Activated CD8-positive, alpha-beta T cell treated with anti-CD3 and anti-CD28 coated beads, Interleukin-2, amount 10 ng/mL, durations not matched to agents 7 days and 5 days (primary cell): ENCODE data around the gene MGAT5B. TPM values are rescaled to one million over a fixed set of nuclear protein-coding genes. Genes with fewer than 3 reads are reported as not detected.
"Not testable (repeated sequence)": the region's sequence is repeated elsewhere in the genome, so short reads cannot be mapped to it uniquely, and the experiment has no call there.

Experiments
- ATAC-seq: fragments of 150-1000 bp; cut with Tn5 transposase; one replicate; pipeline ENCODE4 v1.10.0; 2021; ENCODE audit warnings: moderate library complexity
- CTCF ChIA-PET: fragments of 350-600 bp; sonication (Branson Sonifier 250); formaldehyde crosslinking; loops from one replicate; lab custom pipeline; 2021; ENCODE audit warnings: antibody characterized with exemption; lab: Charles Lee
- POLR2A ChIA-PET: fragments of 350-600 bp; sonication (Branson Sonifier 250); formaldehyde crosslinking; loops from one replicate; lab custom pipeline; 2021; ENCODE audit warnings: antibody characterized with exemption; lab: Charles Lee
- DNase-seq: peaks from one replicate; pipeline ENCODE4 v3.0.0-alpha.2; 2020
- H3K27ac Mint-ChIP-seq: one replicate; pipeline ENCODE4 v1.8.0; 2021; ENCODE audit warnings: mild to moderate bottlenecking, mixed read lengths
- H3K27me3 Mint-ChIP-seq: one replicate; pipeline ENCODE4 v1.8.0; 2021; ENCODE audit warnings: low read depth, mixed read lengths
- H3K36me3 Mint-ChIP-seq: one replicate; pipeline ENCODE4 v1.8.0; 2021; ENCODE audit warnings: low read depth, mixed read lengths
- H3K4me1 Mint-ChIP-seq: one replicate; pipeline ENCODE4 v1.8.0; 2021; ENCODE audit warnings: low read depth, mixed read lengths
- H3K4me3 Mint-ChIP-seq: one replicate; pipeline ENCODE4 v1.8.0; 2021; ENCODE audit warnings: mild to moderate bottlenecking, mixed read lengths
- H3K9me3 Mint-ChIP-seq: one replicate; pipeline ENCODE4 v1.8.0; 2022; ENCODE audit warnings: mixed read lengths; ENCODE audit not compliant: insufficient read depth
- total RNA-seq, 2 experiments: library from RNA; stranded (reverse); gene quantifications; one replicate each; pipeline ENCODE4 v1.2.3, GENCODE V29; 2021

Gene MGAT5B
- total RNA-seq, 2 experiments from 2014 or later = 0.26 TPM; not detected in 1

DNA sequence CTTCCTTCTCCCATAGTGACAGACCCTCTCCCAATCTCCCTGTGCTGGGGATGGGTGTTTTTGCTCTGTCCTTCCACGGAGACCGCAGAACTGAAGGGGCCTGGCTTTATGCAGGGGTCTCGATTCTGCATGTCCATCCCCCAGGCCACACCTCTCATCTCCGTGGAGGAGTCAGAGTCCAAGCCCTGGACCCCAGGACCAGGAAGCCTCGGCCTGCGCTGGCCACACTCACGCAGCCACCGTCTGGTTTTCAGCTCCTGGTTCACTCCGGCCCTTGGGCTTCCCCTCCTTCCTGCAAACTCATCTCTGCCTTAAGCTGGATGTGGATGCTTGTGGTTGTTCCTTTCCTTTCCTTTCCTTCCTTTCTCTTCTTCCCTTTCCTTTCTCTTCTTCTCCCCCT, 90.8 kb downstream of the MGAT5B start:
- Mint-ChIP-seq H3K9me3 (no peaks in the 10 kb centered on the region), H3K27ac (no peak overlapping the region), H3K36me3 (no peaks in the 10 kb centered on the region), H3K4me1 (no peaks in the 10 kb centered on the region), H3K4me3 (no peak overlapping the region), H3K27me3 (no peaks in the 10 kb centered on the region)
- DNase-seq (no peak), ATAC-seq (no peak)
- ChIA-PET CTCF (no interaction called here), POLR2A (interaction anchor here (1.1 kb wide), 1 partner anchor 8 kb away, joined by 3 read pairs; no protein-coding TSS in a partner anchor)

GRCh38 chr17:76961869-76962268, 93.7 kb downstream of the MGAT5B start:
- H3K4me3 Mint-ChIP-seq = no peak overlapping the region
- ChIA-PET CTCF (no interaction called here), POLR2A (no interaction called here)
- no peak for DNase-seq
- no peaks in the 10 kb centered on the region for H3K9me3 Mint-ChIP-seq
- H3K36me3 Mint-ChIP-seq = no peaks in the 10 kb centered on the region
- H3K4me1 Mint-ChIP-seq = no peaks in the 10 kb centered on the region
- no peak overlapping the region for H3K27ac Mint-ChIP-seq
- no peak for ATAC-seq
- H3K27me3 Mint-ChIP-seq = no peaks in the 10 kb centered on the region

DNA sequence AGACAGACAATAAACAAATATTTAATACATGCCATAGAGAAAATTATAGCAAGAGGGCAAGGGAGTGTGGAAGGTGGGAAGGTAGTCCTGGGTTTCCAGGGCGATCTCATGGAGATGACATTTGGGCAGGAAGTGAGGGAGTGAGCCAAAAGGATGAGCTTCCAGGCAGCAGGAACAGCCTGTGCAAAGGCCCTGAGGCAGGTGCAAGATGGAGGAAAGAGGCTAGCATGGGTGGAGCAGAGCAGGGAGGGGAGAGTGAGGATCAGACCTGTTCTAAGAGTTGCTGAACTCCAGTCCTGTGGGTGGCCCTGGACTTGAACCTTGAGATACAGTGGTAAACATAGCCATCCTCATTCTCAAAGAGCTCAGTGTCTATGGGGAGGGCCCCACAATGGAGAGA, 94.7 kb downstream of the MGAT5B start:
- POLR2A ChIA-PET = no interaction called here
- H3K27me3 Mint-ChIP-seq = peaks cover 5% of the 10 kb centered on the region
- CTCF ChIA-PET = no interaction called here

DNA sequence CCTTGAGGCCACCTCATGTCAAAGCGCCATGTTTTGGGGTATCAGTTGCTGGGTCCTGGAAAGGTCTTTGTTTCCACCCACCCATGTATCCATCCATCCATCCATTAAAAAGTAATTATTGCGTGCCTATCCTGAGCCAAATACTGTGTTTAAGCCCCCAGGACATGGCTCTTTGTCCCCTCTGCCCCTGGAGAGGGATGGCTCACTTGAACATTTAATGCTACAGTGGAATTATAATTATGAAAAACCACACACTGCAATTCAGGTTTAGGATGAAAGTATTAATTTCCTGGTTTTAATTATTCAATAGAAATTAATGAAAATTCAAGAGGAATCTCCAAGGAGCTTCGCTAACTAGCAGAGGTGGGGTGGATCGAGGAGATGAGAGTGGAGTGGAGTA, 97.8 kb downstream of the MGAT5B start:
- H3K4me1 Mint-ChIP-seq = peaks cover 14% of the 10 kb centered on the region
- no peak overlapping the region for H3K4me3 Mint-ChIP-seq
- ChIA-PET CTCF (no interaction called here), POLR2A (interaction anchor here (0.7 kb wide), 1 partner anchor 9 kb away, joined by 3 read pairs; no protein-coding TSS in a partner anchor)
- H3K36me3 Mint-ChIP-seq = no peaks in the 10 kb centered on the region
- H3K27ac Mint-ChIP-seq = no peak overlapping the region
- peaks cover 26% of the 10 kb centered on the region for H3K27me3 Mint-ChIP-seq
- DNase-seq (no peak), ATAC-seq (no peak)
- H3K9me3 Mint-ChIP-seq = no peaks in the 10 kb centered on the region

More for the DNA sequence above, 94.7 kb downstream of the MGAT5B start:
- no peak for ATAC-seq
- Mint-ChIP-seq H3K9me3 (no peaks in the 10 kb centered on the region), H3K27ac (no peak overlapping the region), H3K36me3 (no peaks in the 10 kb centered on the region), H3K4me3 (no peak overlapping the region), H3K4me1 (no peaks in the 10 kb centered on the region)
- no peak for DNase-seq

GRCh38 chr17:76966486-76967181, 98.4 kb downstream of the MGAT5B start:
- ChIA-PET CTCF (no interaction called here), POLR2A (interaction anchor here (0.7 to 1.0 kb wide), 2 partner anchors 8 to 10 kb away, joined by 3 read pairs; no protein-coding TSS in a partner anchor)
- Mint-ChIP-seq H3K4me1 (peaks cover 14% of the 10 kb centered on the region), H3K36me3 (no peaks in the 10 kb centered on the region), H3K27me3 (peaks cover 28% of the 10 kb centered on the region), H3K9me3 (no peaks in the 10 kb centered on the region), H3K27ac (no peak overlapping the region), H3K4me3 (no peak overlapping the region)
- no peak for DNase-seq
- ATAC-seq = no peak

GRCh38 chr17:76967762-76968161, 99.6 kb downstream of the MGAT5B start:
- H3K4me1 Mint-ChIP-seq = peaks cover 14% of the 10 kb centered on the region
- H3K36me3 Mint-ChIP-seq = no peaks in the 10 kb centered on the region
- H3K27me3 Mint-ChIP-seq = peaks cover 28% of the 10 kb centered on the region
- H3K9me3 Mint-ChIP-seq = no peaks in the 10 kb centered on the region
- ATAC-seq (no peak), DNase-seq (no peak)
- ChIA-PET POLR2A (interaction anchor here (0.6 to 1.0 kb wide), 2 partner anchors 9 to 121 kb away, joined by 3 read pairs; no protein-coding TSS in a partner anchor), CTCF (interaction anchor here (1.0 kb wide), 1 partner anchor 88 kb away, joined by 3 read pairs; no protein-coding TSS in a partner anchor)
- H3K4me3 Mint-ChIP-seq = no peak overlapping the region
- no peak overlapping the region for H3K27ac Mint-ChIP-seq

DNA sequence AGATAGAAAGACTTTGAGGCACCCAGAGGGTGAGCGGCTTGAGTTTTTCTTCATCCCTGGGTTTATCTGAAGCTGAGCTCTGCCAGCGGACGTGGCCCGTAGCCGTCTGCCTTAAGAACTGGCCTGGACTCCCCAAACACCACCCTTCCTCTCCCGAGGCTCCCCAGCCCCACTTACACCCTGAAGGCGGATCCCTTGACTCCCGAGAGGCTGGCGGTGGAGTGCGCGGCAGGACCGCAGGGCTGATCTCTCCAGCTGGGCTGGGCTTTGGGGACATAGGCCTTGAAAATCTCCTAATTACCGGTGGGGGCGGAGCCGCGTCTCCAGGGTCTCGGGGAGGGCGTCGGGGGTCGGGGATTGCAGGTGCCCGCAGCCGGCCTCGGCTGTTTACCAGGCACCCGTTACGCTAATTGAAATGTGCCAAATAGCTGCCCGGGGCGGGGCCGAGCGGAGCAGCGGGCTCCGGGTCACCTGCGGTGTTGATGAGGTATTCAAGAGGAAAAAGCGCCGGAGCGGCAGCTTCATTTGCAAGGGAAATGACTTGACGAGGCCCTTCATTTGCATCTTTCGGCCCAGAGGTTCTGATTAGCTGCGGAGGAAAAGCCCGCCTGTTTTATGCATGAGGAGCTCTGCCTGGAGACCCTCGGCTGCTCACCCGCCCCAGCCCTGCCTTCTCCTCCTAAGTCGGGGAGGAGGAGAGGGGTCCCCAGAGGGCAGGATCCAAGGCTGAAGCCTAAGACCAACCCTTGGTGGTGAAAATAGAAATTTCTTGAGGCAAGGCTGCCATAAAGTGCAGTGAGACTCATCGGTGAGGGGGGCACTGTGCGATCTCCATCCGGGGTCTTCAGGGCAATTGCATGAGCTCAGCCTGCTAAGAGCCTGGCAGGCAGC, 100.7 kb downstream of the MGAT5B start:
- Mint-ChIP-seq H3K27me3 (peaks cover 32% of the 10 kb centered on the region), H3K36me3 (no peaks in the 10 kb centered on the region), H3K27ac (no peak overlapping the region), H3K4me3 (peak overlapping the region; percentile 65), H3K4me1 (peaks cover 14% of the 10 kb centered on the region), H3K9me3 (no peaks in the 10 kb centered on the region)
- CTCF ChIA-PET = interaction anchor here (0.6 to 1.4 kb wide), 6 partner anchors 24 to 126 kb away, joined by 3 to 5 read pairs (median 3); no protein-coding TSS in a partner anchor
- POLR2A ChIA-PET = interaction anchor here (0.6 to 1.8 kb wide), 3 partner anchors 9 to 143 kb away, joined by 3 to 9 read pairs (median 5); no protein-coding TSS in a partner anchor
- ATAC-seq = peak; percentile 81
- peak; percentile 71 for DNase-seq

- DNase-seq (no peak), ATAC-seq (no peak)
- peaks cover 14% of the 10 kb centered on the region for H3K4me1 Mint-ChIP-seq
- H3K9me3 Mint-ChIP-seq = no peaks in the 10 kb centered on the region
- POLR2A ChIA-PET = interaction anchor here (0.6 to 1.8 kb wide), 3 partner anchors 10 to 142 kb away, joined by 3 to 9 read pairs (median 5); no protein-coding TSS in a partner anchor
- H3K36me3 Mint-ChIP-seq = no peaks in the 10 kb centered on the region
- H3K27me3 Mint-ChIP-seq = peaks cover 32% of the 10 kb centered on the region
- peak overlapping the region; percentile 65 for H3K4me3 Mint-ChIP-seq
- CTCF ChIA-PET = interaction anchor here (0.6 to 1.4 kb wide), 5 partner anchors 29 to 127 kb away, joined by 3 to 5 read pairs (median 3); no protein-coding TSS in a partner anchor
- no peak overlapping the region for H3K27ac Mint-ChIP-seq
Observed at GRCh38 chr17:76969598-76970172, 101.5 kb downstream of the MGAT5B start.

DNA sequence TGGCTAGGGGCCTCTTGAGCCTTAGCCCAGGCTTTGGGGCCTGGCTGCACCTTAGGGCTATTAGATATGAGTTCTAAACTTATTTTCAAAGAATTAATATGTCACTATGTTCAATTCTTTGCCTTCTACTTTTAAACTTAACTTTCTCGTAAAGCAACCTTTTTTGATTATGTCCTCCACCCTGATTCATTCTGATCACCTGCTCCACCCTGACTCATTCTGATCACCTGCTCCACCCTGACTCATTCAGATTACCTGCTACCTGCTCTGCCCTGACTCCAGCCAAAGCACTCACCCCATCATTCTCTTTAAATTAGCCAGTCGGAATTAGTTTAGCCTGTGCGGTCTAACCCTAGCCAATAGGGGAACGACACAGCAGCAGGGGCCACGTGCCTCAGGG, 102.0 kb downstream of the MGAT5B start:
- H3K9me3 Mint-ChIP-seq, H3K27ac Mint-ChIP-seq, CTCF ChIA-PET, H3K36me3 Mint-ChIP-seq, H3K4me3 Mint-ChIP-seq, ATAC-seq, DNase-seq: not testable (repeated sequence)
- Mint-ChIP-seq H3K4me1 (peaks cover 14% of the 10 kb centered on the region), H3K27me3 (peaks cover 32% of the 10 kb centered on the region)
- POLR2A ChIA-PET = interaction anchor here (1.8 kb wide), 1 partner anchor 28 kb away, joined by 9 read pairs; no protein-coding TSS in a partner anchor

DNA sequence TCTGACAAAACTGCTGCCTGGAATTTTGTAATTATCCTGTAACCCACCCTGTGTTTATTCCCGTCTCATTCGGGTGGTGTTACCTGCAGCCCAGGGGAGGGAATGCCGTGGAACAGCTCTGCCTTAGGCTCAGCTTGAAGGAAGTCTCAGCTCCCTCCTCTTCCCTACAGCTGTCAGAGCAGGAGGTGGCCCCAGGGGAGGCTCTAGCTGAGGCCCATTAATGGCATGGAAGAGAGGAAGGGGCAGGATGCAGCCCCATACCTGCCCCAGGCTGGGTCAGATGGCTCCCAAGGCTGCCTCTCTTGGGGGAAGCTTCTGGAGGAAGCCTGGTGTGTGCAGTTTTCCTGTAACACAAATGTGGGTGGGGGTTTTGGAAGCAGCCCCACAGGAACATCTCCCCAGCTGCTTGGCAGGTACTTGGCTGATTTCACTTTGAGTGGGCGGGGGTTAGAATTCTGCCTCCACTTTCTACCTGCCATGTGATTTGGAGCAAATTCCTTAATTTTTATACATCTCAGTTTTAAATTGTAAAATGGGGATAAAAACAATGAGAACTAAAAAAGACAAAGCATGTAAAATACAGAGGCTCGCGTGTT, 103.9 kb downstream of the MGAT5B start:
- Mint-ChIP-seq H3K27me3 (peaks cover 34% of the 10 kb centered on the region), H3K36me3 (no peaks in the 10 kb centered on the region), H3K27ac (no peak overlapping the region), H3K4me3 (no peak overlapping the region), H3K4me1 (peaks cover 14% of the 10 kb centered on the region), H3K9me3 (peaks cover 9% of the 10 kb centered on the region)
- ChIA-PET POLR2A (no interaction called here), CTCF (interaction anchor here (1.3 kb wide), 1 partner anchor 17 kb away, joined by 3 read pairs; no protein-coding TSS in a partner anchor)
- DNase-seq (no peak), ATAC-seq (no peak)

DNA sequence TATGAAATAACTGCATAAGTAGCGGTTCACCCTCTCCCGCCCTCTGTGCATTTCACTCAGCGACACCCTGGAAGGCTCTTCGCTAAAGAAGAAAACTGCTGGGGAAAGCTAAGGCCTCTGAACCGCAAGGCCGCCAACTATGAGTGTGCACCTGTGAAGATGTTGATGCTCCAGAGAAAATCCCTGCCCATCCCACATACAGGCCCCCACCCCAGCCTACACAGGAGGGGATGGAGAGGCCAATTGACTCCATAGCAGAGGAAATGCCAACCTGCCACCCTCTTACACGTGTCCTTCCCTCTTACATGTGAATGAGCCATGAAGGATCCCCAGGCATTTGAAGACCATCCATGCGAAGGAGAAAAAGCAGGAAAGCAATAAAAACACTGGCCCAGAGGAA, 104.8 kb downstream of the MGAT5B start:
- no peak for ATAC-seq
- ChIA-PET POLR2A (no interaction called here), CTCF (interaction anchor here (1.0 to 1.3 kb wide), 2 partner anchors 18 to 84 kb away, joined by 3 to 4 read pairs; no protein-coding TSS in a partner anchor)
- H3K4me1 Mint-ChIP-seq = peaks cover 14% of the 10 kb centered on the region
- no peak overlapping the region for H3K27ac Mint-ChIP-seq
- DNase-seq = no peak
- H3K9me3 Mint-ChIP-seq = peaks cover 13% of the 10 kb centered on the region
- no peaks in the 10 kb centered on the region for H3K36me3 Mint-ChIP-seq
- peaks cover 26% of the 10 kb centered on the region for H3K27me3 Mint-ChIP-seq
- no peak overlapping the region for H3K4me3 Mint-ChIP-seq
